Upper lobe of left lung (tissue), 6 donors: ENCODE data around the gene DRAXIN. TPM values are rescaled to one million over a fixed set of nuclear protein-coding genes. Genes with fewer than 3 reads are reported as not detected.

Experiments used
- ATAC-seq, 2 donors: fragments of 200-7000 bp; cut with Tn5 transposase; one replicate each; pipeline ENCODE4 v1.9.1; 2022; ENCODE audit warnings: mild to moderate bottlenecking in 2 of 2, moderate library complexity in 2 of 2; ENCODE audit not compliant: low FRiP score in 2 of 2
- DNase-seq, 2 donors: peaks; one replicate each; pipeline ENCODE4 v3.0.0-alpha.2; 2019 to 2020
- H3K27ac ChIP-seq, 4 donors: fragments of 200-600 bp; sonication (generic); one replicate each; pipeline ENCODE4 v1.5.1; 2016 to 2019
- H3K27me3 ChIP-seq, 4 donors: fragments of 200-600 bp; sonication (generic); one replicate each; pipeline ENCODE4 v1.5.1; 2017 to 2019
- H3K36me3 ChIP-seq, 4 donors: fragments of 200-600 bp; sonication (generic); one replicate each; pipeline ENCODE4 v1.5.1; 2016 to 2019
- H3K4me1 ChIP-seq, 4 donors: fragments of 200-600 bp; sonication (generic); one replicate each; pipeline ENCODE4 v1.5.1; 2018 to 2019
- H3K4me3 ChIP-seq, 4 donors: fragments of 200-600 bp; sonication (generic); one replicate each; pipeline ENCODE4 v1.5.1; 2017 to 2019; ENCODE audit warnings: mild to moderate bottlenecking in 2 of 4, moderate library complexity in 1 of 4
- H3K9me3 ChIP-seq, 4 donors: fragments of 200-600 bp; sonication (generic); one replicate each; pipeline ENCODE4 v1.5.1; 2018 to 2019
- CTCF ChIP-seq, 6 experiments: fragments of 450-650 bp in 4 of 6; fragments of 200-600 bp in 2 of 6; sonication (generic) in 2 of 6; IDR thresholded peaks; one replicate each; pipeline ENCODE4 v1.5.1; 2016 to 2019; ENCODE audit warnings: antibody characterized with exemption in 6 of 6
- EP300 ChIP-seq, 4 donors: sonication (generic); formaldehyde crosslinking; IDR thresholded peaks; one replicate each; pipeline ENCODE4 v1.5.1; 2017; ENCODE audit warnings: antibody characterized with exemption in 4 of 4, control low read depth in 2 of 4
- POLR2A ChIP-seq, 4 donors: fragments of 450-650 bp; IDR thresholded peaks; one replicate each; pipeline ENCODE4 v1.5.1; 2016 to 2017; ENCODE audit warnings: antibody characterized with exemption in 4 of 4, mild to moderate bottlenecking in 2 of 4
- POLR2AphosphoS5 ChIP-seq, 2 donors: sonication (generic); formaldehyde crosslinking; IDR thresholded peaks; one replicate each; pipeline ENCODE4 v1.5.1; 2017; ENCODE audit warnings: antibody characterized with exemption in 2 of 2
- WGBS, 2 donors: methylation state at CpG; one replicate each; pipeline ENCODE4 v1.1.5; 2017 to 2018; 5-methylcytosine and 5-hydroxymethylcytosine counted together
- total RNA-seq, 6 donors: library from RNA; depleted of rRNA in 4 of 6; stranded (reverse); fragments of >200 nt in 4 of 6; gene quantifications; one replicate each; pipeline versions ENCODE4 v1.1.0 to v1.2.1, GENCODE V29; 2016 to 2021
- donor health status: DM: no; HTN: no; CAD: no; lungs with moderate emphysema.
- donor health status: DM: no; HTN: yes; CAD: no; lungs with severe emphysema.

The DRAXIN gene
- total RNA-seq, 6 donors from 2014 or later: 0.11 to 0.17 TPM; not detected in 4

GRCh38 chr1:11741919-11742558 lies 50.5 kb downstream of the DRAXIN start:
- Histone ChIP-seq H3K27ac (peak overlapping the region in 2 of 4 donors; percentile 96 to 98), H3K4me1 (peaks cover 40 to 58% (median 48%) of the 10 kb centered on the region in 4 donors), H3K4me3 (no peak overlapping the region), H3K36me3 (peaks cover 6 to 36% (median 11%) of the 10 kb centered on the region in 4 donors), H3K27me3 (no peaks in the 10 kb centered on the region), H3K9me3 (no peaks in the 10 kb centered on the region)
- ATAC-seq: no peak
- TF ChIP-seq EP300 (IDR thresholded peaks at IDR 0.05) (no peak), POLR2A (IDR thresholded peaks at IDR 0.05) (no peak), POLR2AphosphoS5 (IDR thresholded peaks at IDR 0.05) (no peak), CTCF (IDR thresholded peaks at IDR 0.05) (no peak)
- 80 to 88% methylated on average over 5 of the region's 5 CpGs for WGBS, 2 donors
- DNase-seq: no peak

GRCh38 chr1:11744287-11744686 lies 52.8 kb downstream of the DRAXIN start:
- WGBS, 2 donors: 85 to 86% methylated on average over 9 of the region's 9 CpGs
- H3K36me3 ChIP-seq: peaks cover 6 to 54% (median 24%) of the 10 kb centered on the region in 4 donors
- no peak overlapping the region for H3K27ac ChIP-seq

GRCh38 chr1:11746092-11746491 lies 54.6 kb downstream of the DRAXIN start:
- 85 to 87% methylated on average over 6 of the region's 6 CpGs for WGBS, 2 donors
- Histone ChIP-seq H3K27ac (peak overlapping the region in 1 of 4 donors; percentile 11), H3K36me3 (peaks cover 6 to 72% (median 40%) of the 10 kb centered on the region in 4 donors), H3K4me1 (peaks cover 10 to 29% (median 15%) of the 10 kb centered on the region in 4 donors), H3K9me3 (no peaks in the 10 kb centered on the region), H3K27me3 (no peaks in the 10 kb centered on the region), H3K4me3 (no peak overlapping the region)
- DNase-seq (no peak), ATAC-seq (no peak)
- TF ChIP-seq POLR2AphosphoS5 (IDR thresholded peaks at IDR 0.05) (no peak), EP300 (IDR thresholded peaks at IDR 0.05) (no peak), POLR2A (IDR thresholded peaks at IDR 0.05) (no peak), CTCF (IDR thresholded peaks at IDR 0.05) (no peak)

More at GRCh38 chr1:11744287-11744686, 52.8 kb downstream of the DRAXIN start:
- Histone ChIP-seq H3K4me3 (no peak overlapping the region), H3K27me3 (no peaks in the 10 kb centered on the region), H3K4me1 (peaks cover 26 to 47% (median 32%) of the 10 kb centered on the region in 4 donors), H3K9me3 (no peaks in the 10 kb centered on the region)
- no peak for DNase-seq
- no peak for TF ChIP-seq POLR2A (IDR thresholded peaks at IDR 0.05)
- TF ChIP-seq CTCF (IDR thresholded peaks at IDR 0.05): no peak
- no peak for TF ChIP-seq POLR2AphosphoS5 (IDR thresholded peaks at IDR 0.05)
- TF ChIP-seq EP300 (IDR thresholded peaks at IDR 0.05): no peak
- ATAC-seq: no peak

GRCh38 chr1:11746795-11747487 lies 55.4 kb downstream of the DRAXIN start:
- DNase-seq: no peak
- WGBS, 2 donors: 80 to 81% methylated on average over 11 to 20 of the region's 20 CpGs
- no peak for TF ChIP-seq POLR2AphosphoS5 (IDR thresholded peaks at IDR 0.05)
- TF ChIP-seq EP300 (IDR thresholded peaks at IDR 0.05): no peak
- Histone ChIP-seq H3K27me3 (no peaks in the 10 kb centered on the region), H3K36me3 (peaks cover 6 to 76% (median 42%) of the 10 kb centered on the region in 4 donors), H3K4me3 (no peak overlapping the region), H3K27ac (peak overlapping the region in 1 of 4 donors; percentile 11), H3K4me1 (peaks cover 2 to 21% (median 7%) of the 10 kb centered on the region in 4 donors), H3K9me3 (no peaks in the 10 kb centered on the region)
- ATAC-seq: no peak
